ENCODE measurements around the gene NPAT.
"Not testable (repeated sequence)": the region's sequence is repeated elsewhere in the genome, so short reads cannot be mapped to it uniquely, and the experiment has no call there.

The NPAT gene

GRCh38 chr11:108132993-108133538 is 89.4 kb downstream of the NPAT start:
- H3K4me3 Mint-ChIP-seq; H3K9me3 Mint-ChIP-seq; H3K27me3 Mint-ChIP-seq; ATAC-seq (replicated peaks; ENCODE audit: extremely low read depth, poor library complexity, severe bottlenecking); H3K27ac Mint-ChIP-seq (ENCODE audit: low read depth); DNase-seq (ENCODE audit: low spot score in 2 of 2): not testable (repeated sequence)
- Mint-ChIP-seq H3K4me1 (peaks cover 14% of the 10 kb centered on the region), H3K36me3 (ENCODE audit: insufficient read depth) (peaks cover 36% of the 10 kb centered on the region)

DNA sequence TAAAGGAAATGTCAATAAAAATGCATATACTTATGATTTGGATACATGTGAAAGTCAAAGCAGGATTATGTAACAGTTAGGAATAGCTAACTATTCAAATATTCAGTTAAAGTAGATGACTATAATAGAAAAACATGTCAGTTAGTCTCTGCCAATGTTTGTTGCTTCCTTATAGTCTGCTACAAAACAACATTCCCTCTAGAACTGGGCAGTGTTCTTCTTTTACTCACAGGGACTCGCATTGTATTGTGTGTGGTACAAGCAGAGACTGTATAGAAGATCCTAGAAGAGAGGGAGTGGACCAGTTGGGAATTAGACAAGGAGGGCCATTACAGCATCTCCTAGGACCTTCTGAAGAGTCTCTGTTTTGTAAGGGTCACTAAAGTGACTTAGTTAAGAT is 90.4 kb downstream of the NPAT start:
- no peaks in the 10 kb centered on the region for H3K27me3 Mint-ChIP-seq
- H3K4me3 Mint-ChIP-seq, result no peak overlapping the region
- no peak overlapping the region for H3K27ac Mint-ChIP-seq (ENCODE audit: low read depth)
- ATAC-seq (replicated peaks; ENCODE audit: extremely low read depth, poor library complexity, severe bottlenecking) (no peak), DNase-seq (ENCODE audit: low spot score in 2 of 2) (no peak)
- peaks cover 34% of the 10 kb centered on the region for H3K36me3 Mint-ChIP-seq (ENCODE audit: insufficient read depth)
- H3K9me3 Mint-ChIP-seq, result no peaks in the 10 kb centered on the region
- H3K4me1 Mint-ChIP-seq, result peaks cover 17% of the 10 kb centered on the region

DNA sequence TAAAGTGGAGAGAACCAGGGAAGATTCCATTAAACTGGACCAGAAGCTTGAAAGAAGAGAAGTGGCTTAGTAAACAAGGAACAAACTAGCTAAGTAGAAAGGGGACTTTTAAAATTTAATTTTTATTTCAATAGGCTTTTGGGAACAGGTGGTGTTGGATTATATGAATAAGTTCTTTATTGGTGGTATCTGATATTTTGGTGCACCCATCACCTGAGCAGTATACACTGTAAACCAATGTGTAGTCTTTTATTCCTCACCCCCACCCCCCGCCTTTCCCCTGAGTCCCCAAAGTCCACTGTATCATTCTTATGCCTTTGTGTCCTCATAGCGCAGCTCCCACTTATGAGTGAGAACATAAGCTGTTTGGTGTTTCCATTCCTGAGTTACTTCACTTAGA is 93.7 kb downstream of the NPAT start:
- Mint-ChIP-seq H3K4me3 (no peak overlapping the region), H3K4me1 (peaks cover 43% of the 10 kb centered on the region), H3K36me3 (ENCODE audit: insufficient read depth) (peaks cover 18% of the 10 kb centered on the region), H3K27ac (ENCODE audit: low read depth) (no peak overlapping the region), H3K9me3 (no peaks in the 10 kb centered on the region), H3K27me3 (no peaks in the 10 kb centered on the region)
- DNase-seq (ENCODE audit: low spot score in 2 of 2) (no peak), ATAC-seq (replicated peaks; ENCODE audit: extremely low read depth, poor library complexity, severe bottlenecking) (no peak)

DNA sequence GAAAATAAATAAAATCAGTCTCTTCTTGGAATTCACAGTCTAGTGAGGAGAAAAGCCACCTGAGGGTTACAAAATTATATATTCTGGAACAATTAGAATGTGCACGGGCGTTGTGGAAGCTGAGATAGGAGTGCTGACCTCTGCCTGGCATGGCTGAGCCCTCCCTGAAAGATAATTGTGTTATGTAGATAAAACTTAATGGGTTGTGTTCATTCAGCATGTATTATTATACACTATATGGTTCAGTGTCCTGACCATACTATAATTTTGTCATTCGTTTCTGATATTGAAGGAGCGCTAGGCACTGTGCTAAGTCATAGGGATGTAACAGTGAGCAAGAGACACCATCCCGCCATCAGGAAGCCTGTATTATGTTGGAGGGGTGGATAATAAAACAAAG is 97.3 kb downstream of the NPAT start:
- Mint-ChIP-seq H3K4me1 (peaks cover 62% of the 10 kb centered on the region), H3K27ac (ENCODE audit: low read depth) (peak overlapping the region; percentile 89), H3K27me3 (no peaks in the 10 kb centered on the region), H3K4me3 (no peak overlapping the region), H3K36me3 (ENCODE audit: insufficient read depth) (peaks cover 7% of the 10 kb centered on the region), H3K9me3 (no peaks in the 10 kb centered on the region)
- ATAC-seq (replicated peaks; ENCODE audit: extremely low read depth, poor library complexity, severe bottlenecking) (no peak), DNase-seq (ENCODE audit: low spot score in 2 of 2) (no peak)

DNA sequence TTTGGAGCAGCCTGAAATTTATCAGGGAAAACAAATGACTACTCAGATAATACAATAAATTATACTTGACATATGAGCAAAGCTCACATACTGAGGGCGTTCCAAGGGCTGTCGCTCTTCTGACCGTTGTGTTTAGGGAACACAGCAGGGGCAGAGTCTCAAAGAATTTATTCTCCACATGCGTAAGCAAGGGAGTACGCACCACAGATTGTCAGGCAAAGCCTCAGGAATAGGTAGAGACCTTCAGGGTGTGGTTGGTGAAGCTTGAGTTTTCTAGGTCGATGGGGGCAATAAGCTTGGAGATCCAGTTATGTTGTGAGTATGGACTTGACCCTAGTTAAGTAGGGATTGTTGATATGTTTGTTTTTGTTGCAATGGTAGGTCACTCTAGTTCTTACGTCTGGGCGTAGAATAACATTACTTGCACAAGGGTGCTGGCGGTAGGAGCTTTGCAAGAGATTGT is 100.2 kb downstream of the NPAT start:
- Mint-ChIP-seq H3K4me1 (peaks cover 48% of the 10 kb centered on the region), H3K9me3 (no peaks in the 10 kb centered on the region), H3K4me3 (peak overlapping the region; percentile 84), H3K27me3 (no peaks in the 10 kb centered on the region), H3K36me3 (ENCODE audit: insufficient read depth) (peaks cover 4% of the 10 kb centered on the region), H3K27ac (ENCODE audit: low read depth) (peak overlapping the region; percentile 88)
- DNase-seq (ENCODE audit: low spot score in 2 of 2), result no peak
- ATAC-seq (replicated peaks; ENCODE audit: extremely low read depth, poor library complexity, severe bottlenecking), result no peak

DNA sequence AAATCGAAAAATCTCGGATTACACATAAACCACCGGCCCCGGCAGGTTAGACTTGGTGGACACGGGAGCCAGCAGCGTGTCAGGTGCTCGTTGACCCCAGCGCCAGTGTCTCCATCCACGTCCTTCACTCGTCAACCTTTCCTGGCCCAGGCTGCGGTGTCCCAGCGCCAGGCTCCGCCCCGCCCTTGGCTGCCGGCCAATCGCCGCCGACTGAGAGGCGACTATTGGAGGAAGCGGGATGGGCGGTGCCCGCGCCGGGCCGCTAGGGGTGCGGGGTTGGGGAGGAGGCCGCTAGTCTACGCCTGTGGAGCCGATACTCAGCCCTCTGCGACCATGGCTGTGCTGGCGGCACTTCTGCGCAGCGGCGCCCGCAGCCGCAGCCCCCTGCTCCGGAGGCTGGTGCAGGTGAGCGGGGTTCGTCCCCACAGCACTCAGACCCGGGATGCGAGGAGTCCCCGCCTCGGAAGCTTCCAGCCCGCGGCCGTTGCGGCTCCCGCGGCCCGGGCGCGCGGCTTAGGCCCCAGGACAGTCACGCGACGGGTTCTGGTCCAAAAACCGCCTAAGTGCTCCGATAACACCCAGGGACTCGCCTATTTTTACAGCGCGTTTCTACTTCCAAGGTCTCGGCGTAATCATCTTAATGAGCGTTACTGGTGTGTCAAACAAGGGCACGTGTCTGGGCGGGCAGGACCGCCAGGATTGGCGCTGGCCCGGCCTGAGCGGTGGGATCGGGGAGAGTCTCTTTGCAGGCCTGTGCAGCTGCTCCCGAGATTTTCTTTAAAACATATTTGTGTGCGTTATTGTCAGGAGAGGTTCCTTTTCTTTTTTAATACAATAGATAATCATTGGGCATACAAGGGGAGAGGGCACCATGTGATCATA is 100.9 kb downstream of the NPAT start, which contains the start of gene ACAT1:
Gene ACAT1 (plus strand): TSS at position 294 of the 882 bp plus-strand sequence. CDS start 40 bp downstream, at position 334.
- H3K4me1 Mint-ChIP-seq, result peaks cover 45% of the 10 kb centered on the region
- no peaks in the 10 kb centered on the region for H3K9me3 Mint-ChIP-seq
- DNase-seq (ENCODE audit: low spot score in 2 of 2), result peak; percentile 90 to 93
- H3K36me3 Mint-ChIP-seq (ENCODE audit: insufficient read depth), result peaks cover 4% of the 10 kb centered on the region
- no peaks in the 10 kb centered on the region for H3K27me3 Mint-ChIP-seq
- ATAC-seq (replicated peaks; ENCODE audit: extremely low read depth, poor library complexity, severe bottlenecking), result peak; percentile 99
- H3K27ac Mint-ChIP-seq (ENCODE audit: low read depth), result peak within 1 kb of the TSS; percentile 88
- peak within 1 kb of the TSS; percentile 84 for H3K4me3 Mint-ChIP-seq

DNA sequence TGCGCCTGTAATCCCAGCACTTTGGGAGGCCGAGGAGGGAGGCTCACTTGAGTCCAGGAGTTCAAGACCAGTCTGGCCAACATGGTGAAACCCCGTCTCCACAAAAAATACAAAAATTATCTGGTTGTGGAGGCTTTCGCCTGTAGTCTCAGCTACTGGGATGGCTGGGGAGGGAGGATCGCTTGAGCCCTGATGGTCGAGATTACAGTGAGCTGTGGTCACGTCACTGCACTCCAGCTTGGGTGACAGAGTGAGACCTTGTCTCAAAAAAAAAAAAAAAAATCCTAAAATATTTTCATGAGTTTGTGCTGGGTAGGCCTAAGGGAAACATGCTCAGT is 101.5 kb downstream of the NPAT start:
- not testable (repeated sequence) for H3K36me3 Mint-ChIP-seq (ENCODE audit: insufficient read depth); ATAC-seq (replicated peaks; ENCODE audit: extremely low read depth, poor library complexity, severe bottlenecking); DNase-seq (ENCODE audit: low spot score in 2 of 2); H3K27me3 Mint-ChIP-seq; H3K27ac Mint-ChIP-seq (ENCODE audit: low read depth); H3K9me3 Mint-ChIP-seq
- peak overlapping the region; percentile 84 for H3K4me3 Mint-ChIP-seq
- peaks cover 39% of the 10 kb centered on the region for H3K4me1 Mint-ChIP-seq

DNA sequence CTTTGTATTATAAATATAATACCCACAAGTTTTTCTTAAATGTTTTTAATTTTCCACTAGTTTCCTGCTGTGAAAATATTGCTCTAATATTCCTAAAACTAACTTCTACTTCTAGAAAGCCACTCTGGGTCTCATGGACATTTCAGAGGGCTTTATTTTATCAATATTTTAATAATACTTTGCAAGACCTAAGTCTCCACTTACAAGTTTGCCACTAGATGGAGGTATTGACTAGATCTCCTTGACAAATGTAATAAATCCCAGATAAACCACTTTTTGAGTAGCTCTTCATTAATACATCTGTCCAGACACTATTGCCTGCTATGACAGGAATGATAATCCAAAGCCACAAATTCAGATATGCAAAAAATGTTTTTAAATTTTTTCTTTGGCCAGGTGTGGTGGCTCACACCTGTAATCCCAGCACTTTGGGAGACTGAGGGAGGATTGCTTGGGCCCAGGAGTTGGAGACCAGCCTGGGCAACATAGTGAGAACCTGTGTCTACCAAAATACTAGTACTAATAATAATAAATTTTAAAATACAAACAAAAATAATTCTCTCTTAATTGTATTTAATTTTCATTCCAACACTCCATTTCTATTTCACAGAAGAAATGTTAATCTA is 104.6 kb downstream of the NPAT start:
- H3K36me3 Mint-ChIP-seq (ENCODE audit: insufficient read depth), result peaks cover 2% of the 10 kb centered on the region

GRCh38 chr11:108115500-108116140 is 106.8 kb downstream of the NPAT start:
- H3K36me3 Mint-ChIP-seq (ENCODE audit: insufficient read depth), result no peaks in the 10 kb centered on the region
- no peak overlapping the region for H3K4me3 Mint-ChIP-seq
- no peaks in the 10 kb centered on the region for H3K27me3 Mint-ChIP-seq
- no peak for ATAC-seq (replicated peaks; ENCODE audit: extremely low read depth, poor library complexity, severe bottlenecking)
- H3K27ac Mint-ChIP-seq (ENCODE audit: low read depth), result no peak overlapping the region
- H3K4me1 Mint-ChIP-seq, result no peaks in the 10 kb centered on the region
- H3K9me3 Mint-ChIP-seq, result no peaks in the 10 kb centered on the region
- DNase-seq (ENCODE audit: low spot score in 2 of 2), result no peak

More for the DNA sequence above, 104.6 kb downstream of the NPAT start:
- H3K9me3 Mint-ChIP-seq, result no peaks in the 10 kb centered on the region
- no peak for DNase-seq (ENCODE audit: low spot score in 2 of 2)
- H3K27ac Mint-ChIP-seq (ENCODE audit: low read depth), result peak overlapping the region; percentile 29
- no peak overlapping the region for H3K4me3 Mint-ChIP-seq
- H3K4me1 Mint-ChIP-seq, result peaks cover 13% of the 10 kb centered on the region
- no peaks in the 10 kb centered on the region for H3K27me3 Mint-ChIP-seq
- no peak for ATAC-seq (replicated peaks; ENCODE audit: extremely low read depth, poor library complexity, severe bottlenecking)

- DNase-seq (ENCODE audit: low spot score in 2 of 2) (no peak), ATAC-seq (replicated peaks; ENCODE audit: extremely low read depth, poor library complexity, severe bottlenecking) (no peak)
- Mint-ChIP-seq H3K9me3 (no peaks in the 10 kb centered on the region), H3K27me3 (no peaks in the 10 kb centered on the region), H3K36me3 (ENCODE audit: insufficient read depth) (peaks cover 1% of the 10 kb centered on the region), H3K4me3 (no peak overlapping the region), H3K27ac (ENCODE audit: low read depth) (no peak overlapping the region), H3K4me1 (no peaks in the 10 kb centered on the region)
Observed at GRCh38 chr11:108112057-108112456, 110.4 kb downstream of the NPAT start.

- ATAC-seq (replicated peaks; ENCODE audit: extremely low read depth, poor library complexity, severe bottlenecking), result no peak
- peak overlapping the region; percentile 10 for H3K4me3 Mint-ChIP-seq
- peaks cover 3% of the 10 kb centered on the region for H3K36me3 Mint-ChIP-seq (ENCODE audit: insufficient read depth)
- H3K4me1 Mint-ChIP-seq, result no peaks in the 10 kb centered on the region
- no peak overlapping the region for H3K27ac Mint-ChIP-seq (ENCODE audit: low read depth)
- no peaks in the 10 kb centered on the region for H3K9me3 Mint-ChIP-seq
- H3K27me3 Mint-ChIP-seq, result no peaks in the 10 kb centered on the region
- DNase-seq (ENCODE audit: low spot score in 2 of 2), result no peak
Observed at GRCh38 chr11:108111126-108111525, 111.3 kb downstream of the NPAT start.
